Activated T-cell treated with anti-CD3 and anti-CD28 coated beads for 48 hours (primary cell): ENCODE data around the gene ARID3C.
A peak's percentile ranks its signal among the peaks of the same experiment; 100 is the strongest.

ENCODE experiments used
- DNase-seq: peaks from one replicate; pipeline ENCODE4 v3.0.0-alpha.2; 2020; ENCODE audit warnings: low read depth

Gene ARID3C, protein sequence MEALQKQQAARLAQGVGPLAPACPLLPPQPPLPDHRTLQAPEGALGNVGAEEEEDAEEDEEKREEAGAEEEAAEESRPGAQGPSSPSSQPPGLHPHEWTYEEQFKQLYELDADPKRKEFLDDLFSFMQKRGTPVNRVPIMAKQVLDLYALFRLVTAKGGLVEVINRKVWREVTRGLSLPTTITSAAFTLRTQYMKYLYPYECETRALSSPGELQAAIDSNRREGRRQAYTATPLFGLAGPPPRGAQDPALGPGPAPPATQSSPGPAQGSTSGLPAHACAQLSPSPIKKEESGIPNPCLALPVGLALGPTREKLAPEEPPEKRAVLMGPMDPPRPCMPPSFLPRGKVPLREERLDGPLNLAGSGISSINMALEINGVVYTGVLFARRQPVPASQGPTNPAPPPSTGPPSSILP

DNA sequence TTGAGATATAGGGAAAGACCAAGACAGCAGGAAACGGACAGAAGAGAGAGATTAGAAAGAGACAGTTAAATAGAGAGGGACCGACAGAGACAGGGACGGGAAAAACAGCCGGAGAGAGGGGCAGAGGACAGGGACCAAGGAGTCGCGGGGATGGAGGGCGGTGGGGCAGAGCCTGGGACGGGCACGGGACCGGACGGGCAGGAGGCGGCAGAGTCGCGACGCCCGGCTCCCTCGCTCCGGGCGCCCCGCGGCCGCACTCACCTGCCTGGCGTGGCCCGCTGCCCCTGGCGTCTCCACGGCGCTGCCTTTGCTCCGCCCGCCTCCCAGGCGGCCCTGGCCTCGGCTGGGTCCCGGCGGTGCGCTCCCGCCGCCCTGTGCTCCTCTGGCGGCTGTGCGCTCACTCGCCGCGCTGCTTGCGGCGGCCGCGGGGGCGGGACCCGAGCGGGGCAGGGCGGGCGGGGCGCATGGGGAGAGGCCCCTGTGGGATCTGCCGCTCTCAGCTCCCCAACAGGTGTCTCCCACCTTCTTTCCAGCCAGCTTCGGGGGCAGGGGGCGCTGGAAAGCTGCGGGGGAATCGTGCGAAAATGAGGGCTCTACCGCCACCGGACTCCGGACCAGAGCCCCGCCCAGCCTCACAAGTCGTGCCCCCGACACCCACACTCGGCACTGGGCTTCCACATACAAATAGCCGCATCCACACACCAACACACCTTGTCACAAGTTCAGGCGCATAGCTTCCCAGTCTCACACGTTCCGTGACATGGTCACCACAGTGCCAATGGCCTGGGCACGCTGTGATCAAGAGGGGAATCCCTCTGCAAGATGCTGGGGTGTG, at the start of gene ARID3C:
ARID3C (minus strand) TSS at position 411 of the 835 bp plus-strand sequence. CDS start 1,052 bp downstream, outside the sequence.
- DNase-seq, result no peak

DNA sequence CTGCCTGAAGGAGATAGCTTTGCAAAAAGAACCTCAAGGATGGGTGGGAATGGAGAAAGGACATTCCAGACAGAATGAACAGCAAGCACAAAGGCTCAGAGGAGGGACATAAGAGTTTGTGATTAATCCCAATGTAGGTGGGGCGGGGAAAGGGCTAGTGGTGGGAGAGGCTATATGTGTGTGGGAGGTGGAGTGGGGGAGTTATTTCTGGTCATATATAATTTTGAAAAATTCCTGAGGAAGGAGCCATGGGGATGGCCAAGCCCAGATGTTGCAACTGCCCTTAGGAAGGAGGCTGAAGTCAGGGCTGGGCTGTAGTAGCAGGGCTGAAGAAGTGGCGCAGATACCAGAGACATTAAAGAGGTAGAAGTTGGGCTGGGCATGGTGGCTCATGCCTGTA, 47.0 kb upstream of the ARID3C start:
- no peak for DNase-seq

DNA sequence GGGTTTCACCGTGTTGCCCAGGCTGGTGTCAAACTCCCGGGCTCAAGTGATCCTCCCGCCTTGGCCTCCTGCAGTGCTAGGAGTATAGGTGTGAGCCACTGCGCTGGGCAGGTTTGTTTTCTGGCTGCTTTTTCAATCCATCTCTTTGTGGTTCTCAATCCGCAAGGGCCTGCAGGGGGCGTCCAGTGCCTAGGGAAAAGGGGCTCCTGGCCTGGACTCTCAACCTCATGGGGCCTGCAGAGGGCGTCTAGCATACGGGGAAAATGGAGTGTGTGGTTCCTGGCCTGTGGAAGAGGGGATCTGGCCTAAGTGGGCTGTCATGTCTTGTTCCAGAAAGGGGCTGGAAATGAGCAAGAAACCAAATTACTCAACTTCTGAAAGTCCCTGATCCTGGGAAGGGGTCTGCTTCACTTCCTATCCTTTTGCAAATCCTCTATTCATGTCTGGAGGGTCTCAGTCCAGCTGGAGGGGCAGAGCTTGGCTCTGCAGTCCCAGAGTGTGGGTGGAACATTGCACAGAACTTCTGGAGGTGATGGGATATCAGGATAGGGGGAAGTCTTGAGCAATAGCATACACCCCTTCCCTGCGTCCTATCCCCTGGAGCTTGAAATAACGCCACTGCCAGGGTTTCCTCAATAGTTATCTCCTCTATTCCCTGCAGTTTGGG, 46.3 kb upstream of the ARID3C start:
- DNase-seq, result peak; percentile 61

DNA sequence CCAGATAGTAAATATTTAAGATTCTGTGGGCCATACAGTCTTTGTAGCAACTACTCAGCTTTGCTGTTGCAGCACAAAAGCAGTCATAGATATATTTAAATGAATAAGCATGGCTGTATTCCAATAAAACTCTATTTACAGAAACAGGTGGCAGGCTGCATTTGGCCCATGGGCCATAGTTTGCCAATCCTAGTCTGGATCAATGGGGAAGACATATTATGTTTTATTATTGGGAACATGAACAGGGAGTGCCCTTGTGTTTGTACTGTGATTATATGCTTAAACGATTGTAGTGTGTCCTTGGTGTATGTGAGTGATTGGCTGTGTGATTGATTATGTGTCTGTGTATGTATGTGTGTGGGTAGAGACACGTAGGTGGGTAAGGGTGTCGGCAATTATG, 45.6 kb upstream of the ARID3C start:
- no peak for DNase-seq

DNA sequence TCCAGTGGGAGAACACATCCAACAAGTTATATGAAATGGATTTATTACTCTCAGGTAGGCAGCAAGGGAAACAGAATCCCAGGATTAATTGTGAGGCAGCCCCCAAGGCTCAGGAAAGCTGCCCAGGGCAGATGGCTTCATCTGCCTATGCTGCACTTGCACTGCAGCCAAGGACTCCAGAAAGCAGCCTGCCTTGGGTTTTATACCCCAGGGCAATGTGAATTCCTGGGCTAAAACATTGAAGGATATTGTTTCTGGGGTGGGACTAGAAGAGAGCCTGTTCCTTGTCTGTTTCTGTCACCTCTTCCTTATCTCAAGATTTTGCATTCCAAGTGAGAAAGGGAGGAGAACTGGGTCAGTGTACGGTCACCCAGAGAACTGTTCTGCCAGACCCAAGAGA, 42.4 kb upstream of the ARID3C start:
- no peak for DNase-seq

DNA sequence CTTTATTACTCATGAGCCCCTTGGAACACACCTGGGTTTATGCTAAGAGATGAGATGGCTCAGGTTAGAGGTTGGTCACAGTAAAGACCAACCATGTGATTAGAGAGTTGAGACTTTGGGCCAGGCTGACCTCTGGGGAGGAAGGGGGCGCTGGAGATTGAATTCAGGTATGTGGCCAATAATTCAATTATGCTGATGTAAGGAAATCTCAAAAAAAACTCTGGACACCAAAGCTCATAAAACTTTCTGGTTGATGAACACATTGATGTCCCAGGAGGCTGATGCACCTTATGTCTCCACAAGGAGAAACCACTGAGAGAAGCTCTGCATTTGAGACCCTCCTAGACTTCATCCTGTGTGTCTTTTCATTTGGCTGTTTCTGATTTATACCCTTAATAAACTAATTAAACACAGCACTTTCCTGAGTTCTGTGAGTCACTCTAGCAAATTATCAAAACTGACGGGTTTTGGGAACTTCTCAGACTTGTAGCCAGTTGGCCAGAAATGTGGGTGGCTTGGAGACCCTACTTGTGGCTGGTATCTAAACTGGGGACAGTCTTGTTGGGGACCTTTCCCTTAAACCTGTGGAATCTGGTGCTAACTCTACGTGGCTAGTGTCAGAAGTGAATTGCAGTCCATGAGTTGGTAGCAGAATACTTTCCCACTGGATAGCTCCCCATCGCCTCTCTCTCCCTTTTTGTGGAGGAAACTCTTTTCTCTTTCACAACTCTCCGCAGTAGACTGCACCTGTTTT, 41.1 kb upstream of the ARID3C start:
- no peak for DNase-seq

DNA sequence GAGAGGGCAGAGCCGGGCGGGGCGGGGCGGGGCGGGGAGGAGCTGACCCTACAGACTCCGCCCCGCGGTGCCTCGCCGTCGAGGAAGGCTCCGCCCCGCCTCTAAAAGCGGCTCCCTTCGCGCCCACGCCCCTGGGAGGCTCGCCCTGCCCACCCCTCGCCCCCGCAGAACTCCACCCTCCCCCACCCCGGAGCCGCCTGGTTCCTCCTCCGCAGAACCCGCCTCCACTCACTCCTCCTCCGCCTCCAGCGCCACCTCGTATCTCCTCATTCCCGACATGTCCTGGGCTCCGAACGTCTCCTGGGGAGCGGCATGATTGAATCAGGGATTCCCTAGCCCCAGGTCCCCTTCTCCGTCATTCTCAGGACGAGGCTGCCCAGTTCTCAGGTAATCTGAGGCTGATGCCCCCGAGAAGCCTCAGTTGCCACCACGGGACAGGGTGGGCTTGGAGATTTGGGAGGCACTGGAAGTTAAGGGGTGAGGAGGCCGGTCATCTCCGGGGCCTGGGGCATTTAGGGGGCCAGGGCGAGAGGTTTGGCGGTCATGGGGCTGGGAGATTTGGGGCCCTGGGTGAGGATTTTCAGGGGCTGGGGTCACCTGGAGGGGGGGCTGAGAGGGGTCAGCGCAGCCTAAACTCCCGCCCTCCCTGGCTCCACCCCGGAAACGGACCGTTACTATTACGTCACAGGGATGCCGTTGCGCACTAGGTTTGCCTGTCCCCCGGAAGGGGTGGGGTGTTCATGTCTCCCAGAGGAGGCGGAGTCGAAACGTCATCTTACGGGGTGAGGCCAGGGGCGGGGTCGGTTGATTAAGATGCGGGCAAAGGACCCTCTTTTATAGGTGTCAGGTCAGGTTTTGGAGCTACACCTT, 36.8 kb upstream of the ARID3C start:
- peak; percentile 75 for DNase-seq

DNA sequence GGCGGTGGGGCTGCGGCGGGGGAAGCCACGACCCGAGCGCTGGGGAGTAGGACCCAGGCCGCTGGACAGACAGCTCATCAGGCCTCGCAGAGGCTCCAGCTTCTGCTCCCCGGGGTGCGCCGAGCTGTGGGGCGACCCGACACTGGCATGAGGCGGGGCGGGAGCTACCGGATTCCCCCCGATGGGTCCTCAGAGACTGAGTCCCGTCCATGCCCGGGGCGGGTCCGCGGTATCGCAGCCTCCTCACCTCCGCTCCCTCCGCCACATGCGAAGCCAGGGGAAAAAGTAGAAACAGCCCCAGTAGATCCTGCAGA, 36.2 kb upstream of the ARID3C start:
- DNase-seq, result no peak

DNA sequence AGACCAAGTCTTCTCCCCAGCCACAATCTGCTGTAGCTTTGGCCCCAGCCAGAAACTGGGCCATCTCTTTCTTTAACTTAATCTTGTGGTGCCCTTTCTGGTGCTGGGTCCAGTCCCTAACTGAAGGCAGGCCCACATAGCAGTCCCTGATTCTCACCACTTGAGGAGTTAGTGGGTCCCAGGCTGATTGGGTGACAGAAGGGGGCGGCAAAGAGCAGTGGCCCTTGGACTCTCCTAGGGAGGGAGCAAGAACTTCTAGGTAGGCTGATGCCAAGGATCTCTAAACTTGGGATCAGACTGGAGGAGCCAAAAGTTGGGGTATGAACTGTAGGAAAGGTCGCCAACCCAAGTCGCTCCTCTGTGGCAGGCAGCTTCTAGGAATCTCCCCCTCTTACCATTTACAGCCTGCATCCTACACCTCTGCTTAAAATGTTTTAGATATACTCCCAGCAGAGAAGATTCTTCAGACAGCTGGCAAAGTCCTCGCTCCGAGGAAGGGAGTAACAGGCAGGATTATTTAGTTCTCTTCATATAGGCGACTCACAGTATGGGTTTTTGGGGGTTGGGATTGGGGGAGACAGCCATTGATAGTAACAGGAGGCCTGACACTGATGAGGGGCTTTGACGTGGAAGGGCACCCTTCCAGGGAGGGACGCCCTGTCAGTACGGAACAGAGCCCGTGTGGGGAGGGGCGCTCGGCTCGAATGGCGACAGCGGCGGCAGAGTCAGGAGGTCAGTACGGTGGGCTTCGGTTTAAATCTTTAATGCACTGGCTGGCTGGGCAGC, 35.6 kb upstream of the ARID3C start:
- DNase-seq, result peak; percentile 77

DNA sequence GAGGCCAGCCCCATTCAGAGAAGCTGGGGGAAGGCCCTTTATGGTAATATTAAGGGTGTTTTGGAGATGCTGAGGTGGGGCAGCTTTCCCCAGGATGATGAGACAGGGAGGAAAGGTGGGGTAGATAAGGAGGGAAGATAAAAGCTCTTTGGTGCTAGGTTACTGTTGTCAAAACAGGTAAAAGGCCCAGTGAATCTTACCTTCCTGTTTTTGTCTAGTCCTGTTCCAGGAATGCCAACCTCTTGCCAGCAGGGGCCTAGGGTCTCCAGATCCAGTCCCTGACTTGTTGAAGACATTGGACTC, 34.4 kb upstream of the ARID3C start:
- DNase-seq, result no peak

DNA sequence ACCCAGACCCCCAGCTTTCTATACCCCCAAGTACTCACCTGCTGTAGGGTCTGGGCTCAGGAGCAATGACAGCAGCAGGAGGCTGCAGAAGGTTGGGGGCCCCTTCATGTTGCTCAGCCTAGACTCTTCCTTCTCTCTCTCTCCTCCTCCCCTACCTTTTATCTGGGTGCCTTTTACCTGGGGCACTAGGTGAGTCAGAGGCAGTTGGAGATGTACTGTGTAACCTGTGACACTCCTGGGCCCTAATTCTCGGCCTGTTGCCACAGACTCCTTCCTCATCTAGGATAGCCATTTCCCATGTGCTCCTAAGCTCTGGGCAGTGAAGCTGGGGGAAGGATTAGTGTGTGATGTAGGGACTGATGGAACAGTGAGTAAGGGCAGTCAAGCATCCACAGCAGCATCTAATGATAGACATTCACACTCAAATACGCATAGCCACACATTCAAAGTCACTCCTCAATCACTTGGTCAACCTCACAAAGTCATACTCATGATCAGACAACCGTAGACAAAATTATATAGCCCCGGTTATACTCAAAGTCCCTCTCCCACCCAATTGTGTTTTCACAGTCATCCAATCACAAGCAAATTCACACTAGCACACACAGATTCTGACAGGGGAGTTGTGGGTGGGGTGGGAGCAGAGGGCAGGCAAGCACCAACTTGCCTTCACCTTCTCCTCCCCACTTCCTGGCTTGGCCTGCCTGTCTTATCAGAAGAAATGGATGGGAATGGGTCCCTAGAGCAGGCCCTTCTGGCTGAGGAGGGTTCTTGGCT, 33.8 kb upstream of the ARID3C start, which contains the start of gene CCL27:
CCL27 (minus strand) TSS at position 132 of the 777 bp plus-strand sequence; CDS start at position 108, 24 bp downstream.
- no peak for DNase-seq

DNA sequence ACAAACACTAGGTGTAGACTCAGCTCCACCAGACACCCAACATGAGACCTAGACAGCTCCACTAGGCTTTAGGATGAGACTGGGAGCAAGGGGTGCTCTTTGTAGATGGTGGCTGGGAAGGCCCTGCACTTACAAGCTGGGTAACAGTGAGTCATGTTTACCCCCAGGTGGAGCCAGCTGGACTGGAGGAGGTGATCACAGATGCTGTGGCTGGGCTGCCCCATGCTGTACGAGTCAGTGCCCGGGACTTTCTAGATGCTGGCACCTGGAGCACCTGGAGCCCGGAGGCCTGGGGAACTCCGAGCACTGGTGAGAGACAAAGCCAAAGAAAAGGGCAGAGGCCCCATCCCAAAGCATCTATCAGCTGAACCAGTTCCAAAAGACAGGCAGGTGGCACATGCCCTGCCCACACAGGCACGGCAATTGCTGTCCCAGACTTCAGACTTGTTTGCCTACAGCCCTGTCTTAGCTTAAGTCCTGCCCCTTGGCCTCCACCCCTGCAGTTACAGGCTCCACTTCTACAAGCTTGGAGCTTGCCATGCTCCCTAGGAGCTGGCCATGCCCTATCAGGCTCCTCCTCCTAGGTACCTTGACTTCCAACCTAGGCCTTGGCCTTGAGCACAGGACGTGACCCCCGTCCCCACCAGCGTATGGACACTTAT, 30.9 kb upstream of the ARID3C start:
- no peak for DNase-seq

DNA sequence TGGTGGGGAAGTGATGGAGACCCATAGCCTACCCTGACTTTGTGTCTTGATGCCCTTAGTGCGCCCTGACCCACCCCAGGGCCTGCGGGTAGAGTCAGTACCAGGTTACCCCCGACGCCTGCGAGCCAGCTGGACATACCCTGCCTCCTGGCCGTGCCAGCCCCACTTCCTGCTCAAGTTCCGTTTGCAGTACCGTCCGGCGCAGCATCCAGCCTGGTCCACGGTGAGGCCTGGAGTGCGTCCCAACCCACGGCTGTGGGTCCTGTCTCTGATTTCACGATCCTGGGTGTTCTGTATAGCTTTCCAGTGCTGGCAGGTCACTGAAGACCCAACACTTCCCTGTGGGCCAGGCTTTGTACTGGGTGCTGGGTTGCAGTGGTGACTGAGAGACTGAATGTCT, 29.6 kb upstream of the ARID3C start:
- no peak for DNase-seq

DNA sequence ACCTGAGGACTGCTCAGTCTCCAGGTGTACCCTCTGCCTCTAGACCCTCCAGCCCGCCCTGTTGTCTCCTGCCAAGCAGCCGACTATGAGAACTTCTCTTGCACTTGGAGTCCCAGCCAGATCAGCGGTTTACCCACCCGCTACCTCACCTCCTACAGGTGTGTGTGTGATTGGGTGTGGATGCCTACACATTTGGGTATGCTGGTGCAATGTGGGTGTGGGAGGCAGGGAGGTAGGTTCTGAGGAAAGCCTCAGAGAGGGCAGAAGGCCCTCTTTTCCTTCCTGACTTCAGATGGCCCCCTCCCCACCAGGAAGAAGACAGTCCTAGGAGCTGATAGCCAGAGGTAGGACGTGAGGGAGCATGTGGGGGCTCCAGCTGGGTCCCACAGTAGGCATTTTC, 28.1 kb upstream of the ARID3C start:
- DNase-seq, result no peak

DNA sequence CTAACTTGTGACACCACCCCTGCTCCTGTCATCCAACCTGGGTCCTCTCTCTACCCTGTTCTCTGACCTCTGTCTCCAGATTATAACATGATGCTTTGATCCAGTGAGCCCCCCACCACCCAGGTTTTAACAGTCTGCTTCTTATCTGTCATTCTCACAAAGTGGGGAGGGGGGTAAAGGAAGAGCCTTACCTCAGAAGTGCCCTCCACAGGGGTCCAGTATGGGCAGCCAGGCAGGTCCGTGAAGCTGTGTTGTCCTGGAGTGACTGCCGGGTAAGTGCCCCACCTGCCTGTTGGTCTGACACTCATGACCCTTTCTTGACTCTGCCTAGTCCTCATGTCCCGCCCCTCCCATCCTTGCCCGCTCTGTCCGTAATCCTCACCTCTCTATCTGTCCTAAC, 26.5 kb upstream of the ARID3C start:
- no peak for DNase-seq

DNA sequence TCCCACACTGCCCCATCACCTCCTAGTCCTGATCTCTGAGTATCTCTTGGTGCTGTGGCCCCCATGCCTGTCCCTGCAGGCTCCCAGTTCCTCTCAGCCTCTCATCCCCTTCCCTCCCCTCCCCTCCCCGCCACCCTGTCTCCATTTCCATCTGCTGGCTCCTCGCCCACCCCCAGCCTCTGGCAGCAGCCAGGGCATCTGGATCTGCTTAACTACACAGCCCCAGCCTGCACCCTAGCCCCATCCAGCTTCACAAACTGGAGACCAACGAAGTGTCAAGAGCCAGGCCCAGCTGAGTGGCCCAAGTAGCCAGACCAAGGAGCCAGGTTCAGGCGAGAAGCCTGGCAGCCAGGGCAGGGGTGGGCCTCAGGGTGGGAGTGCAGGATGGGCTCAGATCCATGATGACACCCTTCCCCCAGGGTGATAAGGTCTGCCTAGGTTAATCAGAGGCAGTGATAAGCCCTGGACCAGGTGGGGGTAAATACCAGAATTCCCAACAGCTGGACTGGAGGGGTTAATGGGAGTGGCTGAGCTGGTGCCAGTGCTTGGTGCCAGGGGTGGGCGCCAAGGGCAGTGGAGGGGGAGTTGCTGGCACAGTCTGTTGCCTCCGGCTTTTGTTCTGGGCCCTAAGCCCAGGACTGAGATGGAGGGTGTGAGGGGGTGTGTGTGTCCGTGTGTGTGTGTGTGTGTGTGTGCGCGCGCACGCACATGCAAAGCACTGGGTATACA, 25.6 kb upstream of the ARID3C start:
- no peak for DNase-seq

DNA sequence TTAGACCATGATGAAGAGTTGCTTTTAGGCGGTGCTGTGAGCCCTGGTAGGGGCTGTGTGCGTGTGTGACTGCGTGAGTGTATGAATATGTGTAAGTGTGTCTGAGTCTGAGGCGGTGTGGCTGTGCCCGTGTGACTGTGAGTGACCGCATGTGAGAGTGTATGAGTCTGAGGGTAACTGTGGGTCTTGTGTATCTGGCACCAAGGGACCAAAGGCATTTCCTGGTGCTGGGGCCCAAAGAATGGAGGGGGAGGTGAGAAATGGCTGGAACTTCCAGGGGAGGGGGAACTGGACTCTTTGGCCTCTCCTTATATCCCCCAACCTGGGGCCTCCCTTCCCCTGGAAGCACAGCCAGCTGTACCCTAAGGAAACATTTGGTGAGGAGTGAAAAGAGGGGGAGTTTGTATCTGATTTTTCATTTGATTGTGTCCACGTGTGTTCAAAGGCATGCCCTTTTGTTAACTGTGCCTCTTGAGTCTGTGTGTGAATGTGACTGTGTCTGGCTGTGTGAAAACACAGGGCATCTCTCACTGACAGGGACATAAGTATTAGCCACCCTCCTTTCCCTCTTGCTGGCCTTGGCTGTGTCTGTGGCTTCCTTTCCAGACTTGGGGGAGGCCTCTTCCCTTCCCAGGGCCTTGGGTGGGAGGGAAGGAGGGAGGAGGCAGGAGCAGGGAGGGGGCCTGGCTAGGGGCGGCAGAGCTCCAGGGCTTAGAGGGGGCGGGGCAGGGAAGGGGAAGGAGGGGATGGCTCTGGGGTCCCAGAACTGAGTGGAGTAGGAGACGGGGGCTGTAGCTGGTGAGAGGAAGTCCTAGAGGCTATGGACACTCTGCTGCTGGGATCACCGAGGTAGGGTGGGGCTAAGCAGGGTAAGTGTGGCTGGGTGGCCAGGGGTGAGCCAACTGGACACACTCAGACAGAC, 24.5 kb upstream of the ARID3C start:
- DNase-seq, result no peak
